HL-60/S4 treated with retinoic acid at 250 ng/mL for 4 days and 3 days (cell line): ENCODE measurements around the gene FLYWCH1.

ENCODE experiments used
- in situ Hi-C: fragments of 300-500 bp; cut with MboI; formaldehyde crosslinking; loops from 2 replicates; pipeline ENCODE4 v1.7.0; 2022; ENCODE audit warnings: low sequenced_read_pairs

The FLYWCH1 gene

GRCh38 chr16:2949705-2950352 lies 38.1 kb downstream of the FLYWCH1 start:
- in situ Hi-C loops, result no loop called here

GRCh38 chr16:2950353-2950724 lies 38.6 kb downstream of the FLYWCH1 start:
- in situ Hi-C loops, result no loop called here

- in situ Hi-C loops, result no loop called here
Measured at GRCh38 chr16:2950773-2951172, 39.0 kb downstream of the FLYWCH1 start.

DNA sequence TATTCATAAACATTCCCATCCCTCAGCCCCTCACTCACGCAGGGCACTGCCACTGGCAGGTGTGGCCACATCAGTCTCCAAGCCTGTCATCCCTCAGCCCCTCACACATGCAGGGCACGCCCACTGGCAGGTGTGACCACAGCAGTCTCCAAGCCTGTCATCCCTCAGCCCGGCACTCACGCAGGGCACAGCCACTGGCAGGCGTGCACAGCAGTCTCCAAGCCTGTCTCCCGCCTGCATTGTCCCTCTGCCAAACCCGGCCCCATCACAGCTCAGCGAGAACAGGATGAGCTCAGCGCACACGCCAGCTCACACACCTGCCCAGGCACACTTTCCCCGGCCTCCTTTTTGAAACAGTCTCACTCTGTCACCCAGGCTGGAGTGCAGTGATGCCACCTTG lies 40.9 kb downstream of the FLYWCH1 start:
- in situ Hi-C loops, result no loop called here

DNA sequence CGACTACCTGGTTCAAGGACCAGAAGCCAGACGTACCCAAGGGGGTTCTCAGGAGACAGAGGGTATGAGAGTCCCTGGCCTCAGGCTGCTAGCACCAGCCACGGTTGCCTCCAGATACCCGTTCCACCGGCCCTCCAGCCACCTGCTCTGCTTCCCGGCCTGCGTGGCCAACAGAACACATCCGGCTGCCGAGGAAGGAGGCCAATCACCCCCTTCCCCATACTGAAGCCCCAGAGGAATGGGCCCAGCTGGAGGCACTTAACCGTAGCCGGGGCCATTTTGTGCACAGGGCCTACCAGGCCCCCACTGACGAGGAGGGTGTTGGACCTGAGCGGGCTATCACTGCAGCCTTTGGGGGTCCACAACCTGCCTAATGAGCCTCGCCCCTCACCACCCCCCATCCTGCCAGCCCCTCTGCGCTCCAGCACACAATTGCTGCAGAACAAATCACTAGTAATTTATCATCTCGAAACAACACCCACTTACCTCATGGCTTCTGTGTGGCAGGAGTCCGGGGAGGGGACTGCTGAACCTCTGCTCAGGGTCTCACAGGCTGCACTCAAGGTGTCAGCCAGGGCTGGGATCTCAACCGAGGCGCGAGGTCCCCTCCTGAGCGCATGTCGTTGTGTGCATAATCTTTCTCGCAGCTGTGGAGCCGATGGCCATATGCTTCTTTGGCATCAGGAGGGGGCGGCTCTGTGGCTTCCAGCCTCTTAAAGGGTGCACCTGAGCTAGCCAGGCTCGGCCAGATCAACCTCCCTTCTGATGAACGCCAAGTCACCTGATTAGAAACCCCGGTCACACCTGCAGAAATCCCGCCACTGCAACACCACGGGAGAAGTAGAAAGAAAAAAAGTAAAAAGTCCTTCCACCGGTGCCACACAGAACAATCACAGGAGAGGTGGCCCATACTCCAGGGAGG lies 42.2 kb downstream of the FLYWCH1 start:
- in situ Hi-C loops, result no loop called here

- in situ Hi-C loops, result no loop called here
Measured at GRCh38 chr16:2954656-2955381, 43.1 kb downstream of the FLYWCH1 start.

GRCh38 chr16:2955438-2955778 lies 43.7 kb downstream of the FLYWCH1 start:
- in situ Hi-C loops, result no loop called here

DNA sequence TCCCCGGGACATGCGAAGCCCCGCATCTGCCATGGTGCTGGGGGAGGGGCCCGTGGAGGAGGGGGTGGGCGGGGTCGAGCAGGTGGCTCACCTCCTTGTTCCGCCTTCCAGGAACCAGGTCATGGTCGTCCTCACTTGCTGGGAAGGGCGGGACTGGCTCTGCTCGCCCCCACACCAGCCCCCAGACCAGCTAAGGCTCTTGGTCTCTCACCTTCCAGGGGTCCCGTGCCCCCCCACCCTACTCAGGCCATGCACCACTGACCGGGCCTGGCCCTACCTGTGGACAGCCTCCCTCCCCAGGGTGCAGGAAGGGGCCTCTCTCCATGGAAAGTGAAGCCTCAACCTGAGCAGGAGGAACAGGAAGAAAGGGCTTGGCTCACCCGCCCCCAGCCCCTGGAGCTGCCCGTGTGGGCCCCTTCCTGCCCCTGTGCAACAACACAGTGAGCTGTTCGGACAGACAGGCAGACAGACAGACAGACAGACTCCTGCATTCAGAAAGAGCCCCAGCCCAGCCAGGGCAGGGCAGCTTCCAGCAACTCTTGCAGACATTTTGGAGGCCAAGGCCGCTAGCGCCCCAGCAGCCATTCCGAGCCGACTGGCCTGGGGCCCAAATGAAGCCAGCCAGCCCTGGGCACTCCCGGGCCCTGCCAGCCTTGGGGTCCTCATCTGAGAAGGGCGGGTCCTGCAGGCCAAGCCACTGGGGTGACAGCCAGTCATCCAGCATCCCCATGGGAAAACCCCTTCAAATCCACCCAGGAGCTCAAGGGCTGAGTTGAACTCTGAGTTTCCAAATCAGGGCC lies 44.2 kb downstream of the FLYWCH1 start:
- in situ Hi-C loops, result no loop called here

GRCh38 chr16:2956579-2956956 lies 44.8 kb downstream of the FLYWCH1 start:
- in situ Hi-C loops, result no loop called here

- in situ Hi-C loops, result no loop called here
Measured at GRCh38 chr16:2959206-2959605, 47.5 kb downstream of the FLYWCH1 start.

DNA sequence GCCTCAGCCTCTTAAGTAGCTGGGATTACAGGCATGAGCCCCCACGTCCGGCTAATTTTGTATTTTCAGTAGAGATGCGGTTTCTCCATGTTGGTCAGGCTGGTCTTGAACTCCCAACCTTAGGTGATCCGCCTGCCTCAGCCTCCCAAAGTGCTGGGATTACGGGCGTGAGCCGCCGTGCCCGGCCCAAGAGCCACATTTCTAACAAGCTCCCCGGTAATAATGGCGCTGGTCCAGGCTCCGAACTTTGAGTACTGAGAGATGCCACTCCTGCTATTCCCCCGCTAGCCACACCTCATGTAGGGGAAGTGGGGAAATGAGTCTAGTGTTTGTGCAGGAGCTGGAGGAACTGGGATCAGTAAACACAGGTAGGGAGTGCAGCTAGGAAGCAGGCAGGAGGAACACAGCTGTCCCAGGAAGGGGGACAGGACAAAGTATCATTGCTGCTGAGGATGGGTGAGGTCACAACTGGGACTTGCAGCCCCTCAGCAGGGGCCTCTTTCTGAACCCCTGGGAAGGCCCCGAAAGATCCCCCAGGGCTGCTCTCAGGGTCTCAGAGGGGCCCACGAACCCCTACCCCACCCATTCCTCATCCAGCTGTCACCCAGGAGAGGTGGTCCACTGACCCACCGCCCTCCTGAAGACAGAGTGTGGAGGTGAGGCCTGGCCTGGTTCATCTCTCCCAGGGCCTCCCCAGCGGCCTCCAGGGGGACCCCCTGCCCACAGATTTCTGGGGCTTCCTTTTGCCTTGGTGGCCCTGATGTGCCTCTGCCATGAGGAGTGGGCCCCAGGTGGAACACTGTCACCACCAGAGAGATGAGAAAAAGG lies 48.7 kb downstream of the FLYWCH1 start:
- in situ Hi-C loops, result no loop called here

GRCh38 chr16:2962334-2963073 lies 50.8 kb downstream of the FLYWCH1 start:
- in situ Hi-C loops, result no loop called here

DNA sequence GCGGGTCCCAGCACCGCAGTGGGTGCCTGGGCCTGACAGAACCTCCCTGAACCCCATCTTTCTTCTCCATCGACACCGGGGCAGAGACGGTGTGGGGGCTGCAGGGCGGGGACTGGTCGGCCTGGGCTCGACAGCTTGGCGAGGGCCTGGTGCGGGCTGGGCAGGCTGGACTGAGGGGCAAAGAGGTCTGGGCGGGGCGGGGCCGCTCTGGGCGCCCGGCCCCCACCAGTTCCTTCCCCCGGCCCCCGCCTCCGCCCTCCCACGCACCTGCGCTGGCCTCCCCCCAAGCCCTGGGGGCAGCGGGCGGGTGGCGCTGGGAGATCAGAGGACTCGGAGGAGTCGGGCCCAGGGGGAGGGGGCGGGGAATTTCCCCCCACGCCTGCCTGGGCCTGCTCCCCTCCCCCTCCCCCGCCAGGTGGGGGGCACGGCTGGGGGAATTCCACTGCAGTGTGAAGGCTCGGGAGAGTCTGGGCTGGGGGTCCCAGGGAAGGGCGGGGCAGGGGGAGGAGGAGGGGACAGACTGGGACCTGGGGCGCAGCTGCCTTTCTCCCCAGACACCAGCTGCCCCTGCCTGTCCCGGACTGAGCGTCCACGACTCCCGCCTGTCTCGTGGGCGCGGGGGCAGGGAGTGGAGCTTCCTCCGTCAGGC lies 51.5 kb downstream of the FLYWCH1 start:
- in situ Hi-C loops, result no loop called here

- in situ Hi-C loops, result no loop called here
Measured at GRCh38 chr16:2963723-2964474, 52.2 kb downstream of the FLYWCH1 start, which contains the start of gene KREMEN2. TSS of gene KREMEN2 (plus strand) at chr16:2964275. CDS start at chr16:2964521, 246 bp downstream.

DNA sequence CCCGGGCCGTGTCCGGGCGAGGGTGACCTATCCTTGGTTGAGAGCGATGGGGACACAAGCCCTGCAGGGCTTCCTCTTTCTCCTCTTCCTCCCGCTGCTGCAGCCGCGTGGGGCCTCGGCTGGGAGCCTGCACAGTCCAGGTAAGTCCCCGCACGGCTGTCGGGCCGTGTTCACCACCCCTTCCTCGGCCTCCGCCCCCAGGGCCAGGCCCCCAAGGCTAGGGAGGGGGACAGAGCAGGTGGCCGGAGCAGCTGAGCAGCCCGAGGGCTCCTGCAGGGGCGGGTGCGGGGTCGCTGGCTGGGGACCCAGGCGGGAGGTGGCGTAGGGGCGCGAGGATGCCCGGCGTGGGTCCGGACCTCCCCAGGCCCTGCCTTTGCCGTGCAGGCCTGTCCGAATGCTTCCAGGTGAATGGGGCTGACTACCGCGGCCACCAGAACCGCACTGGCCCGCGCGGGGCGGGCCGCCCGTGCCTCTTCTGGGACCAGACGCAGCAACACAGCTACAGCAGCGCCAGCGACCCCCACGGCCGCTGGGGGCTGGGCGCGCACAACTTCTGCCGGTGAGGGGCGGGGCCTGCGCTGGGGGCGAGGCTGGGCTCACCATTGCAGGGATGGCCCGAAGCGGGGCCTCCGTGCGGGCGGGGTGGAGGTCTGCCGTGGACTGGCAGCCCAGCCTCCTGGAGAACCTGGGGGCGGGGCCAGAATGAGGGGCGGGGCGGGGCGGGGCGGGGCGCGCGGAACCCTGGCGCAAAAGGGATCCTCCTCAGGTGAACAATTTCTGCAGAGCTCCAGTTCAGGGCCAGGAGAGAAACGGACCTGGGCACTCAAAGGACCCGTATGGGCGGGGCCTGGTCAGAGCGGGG lies 53.0 kb downstream of the FLYWCH1 start:
- in situ Hi-C loops, result no loop called here

- in situ Hi-C loops, result no loop called here
Measured at GRCh38 chr16:2966043-2966807, 54.5 kb downstream of the FLYWCH1 start.
